ENCODE results near the gene TNKS1BP1. TPM values are rescaled to one million over a fixed set of nuclear protein-coding genes. Genes with fewer than 3 reads are reported as not detected.

Gene TNKS1BP1
- polyA plus RNA-seq, 1 of the 3 experiments (the other 2 are of a cell fraction): 43.3 TPM

DNA sequence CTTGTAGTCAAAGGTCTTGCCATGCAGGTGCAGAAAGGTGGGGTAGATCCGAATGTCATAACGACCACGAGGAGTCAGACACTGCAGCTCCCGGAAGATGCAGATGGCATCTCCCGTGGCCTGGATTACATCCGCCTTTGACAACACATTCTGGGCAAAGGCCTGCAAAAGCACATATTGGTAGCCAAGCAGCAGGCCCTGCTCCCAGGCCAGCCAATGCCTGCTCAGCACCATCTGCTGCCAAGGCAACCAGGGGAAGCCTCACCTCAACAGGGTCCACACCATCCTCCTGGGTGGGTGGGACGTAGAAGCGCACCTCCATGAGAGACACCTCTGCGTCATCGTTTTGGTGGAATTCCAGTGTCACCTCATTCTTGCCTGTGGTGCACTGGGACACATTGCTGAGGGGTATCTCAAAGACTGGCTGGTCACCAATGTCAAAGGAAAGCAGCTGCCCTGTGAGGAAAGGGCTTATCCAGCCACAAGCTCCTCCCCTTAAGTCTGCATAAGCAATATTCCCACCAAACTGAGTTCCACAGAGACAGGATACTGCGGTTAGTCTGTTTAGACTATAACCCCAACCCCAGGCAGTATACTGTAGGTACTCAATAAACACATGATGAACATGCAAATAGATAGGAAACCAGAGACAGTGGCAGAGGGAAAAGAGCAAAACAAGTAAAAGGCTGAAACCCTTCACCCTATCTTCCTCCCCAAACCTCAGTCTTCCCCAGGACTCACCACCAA is 8.1 kb upstream of the TNKS1BP1 start:
- peaks cover 7 to 15% of the 10 kb centered on the region in 2 experiments; a peak in 3 of 4 replicates for H3K4me1 ChIP-seq (ENCODE audit: control insufficient read depth in 1 of 2, insufficient read depth in 2 of 2, low read depth in 1 of 2, low read length in 1 of 2)
- H3K36me3 ChIP-seq (replicated peaks in 1 of 2; ENCODE audit: control insufficient read depth in 1 of 2, insufficient read depth in 2 of 2, low read length in 1 of 2): peaks cover 38 to 56% of the 10 kb centered on the region in 2 experiments
- WGBS (ENCODE audit: low lambda C conversion rate): 90% methylated on average over 8 of the region's 11 CpGs
- no peaks in the 10 kb centered on the region for H3K9me3 ChIP-seq
- TF ChIP-seq FOSL2 (IDR thresholded peaks at IDR 0.05; ENCODE audit: borderline replicate concordance, low read depth): no peak
- no peak for TF ChIP-seq RFX5 (IDR thresholded peaks at IDR 0.05; ENCODE audit: low read length)
- no peak for TF ChIP-seq RXRA (IDR thresholded peaks at IDR 0.05; ENCODE audit: borderline replicate concordance, low read depth)
- TF ChIP-seq GABPA (IDR thresholded peaks at IDR 0.05; ENCODE audit: low read depth): no peak
- TF ChIP-seq, protein P1, sequence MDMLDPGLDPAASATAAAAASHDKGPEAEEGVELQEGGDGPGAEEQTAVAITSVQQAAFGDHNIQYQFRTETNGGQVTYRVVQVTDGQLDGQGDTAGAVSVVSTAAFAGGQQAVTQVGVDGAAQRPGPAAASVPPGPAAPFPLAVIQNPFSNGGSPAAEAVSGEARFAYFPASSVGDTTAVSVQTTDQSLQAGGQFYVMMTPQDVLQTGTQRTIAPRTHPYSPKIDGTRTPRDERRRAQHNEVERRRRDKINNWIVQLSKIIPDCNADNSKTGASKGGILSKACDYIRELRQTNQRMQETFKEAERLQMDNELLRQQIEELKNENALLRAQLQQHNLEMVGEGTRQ (IDR thresholded peaks at IDR 0.05; ENCODE audit: borderline replicate concordance, low read depth, low read length): no peak
- TF ChIP-seq SIN3A (IDR thresholded peaks at IDR 0.05; ENCODE audit: borderline replicate concordance, low read depth, low read length): no peak
- TF ChIP-seq EP300 (IDR thresholded peaks at IDR 0.05; ENCODE audit: borderline replicate concordance in 1 of 2, low read depth in 1 of 2, low read length in 1 of 2): no peak
- TF ChIP-seq, protein P2, sequence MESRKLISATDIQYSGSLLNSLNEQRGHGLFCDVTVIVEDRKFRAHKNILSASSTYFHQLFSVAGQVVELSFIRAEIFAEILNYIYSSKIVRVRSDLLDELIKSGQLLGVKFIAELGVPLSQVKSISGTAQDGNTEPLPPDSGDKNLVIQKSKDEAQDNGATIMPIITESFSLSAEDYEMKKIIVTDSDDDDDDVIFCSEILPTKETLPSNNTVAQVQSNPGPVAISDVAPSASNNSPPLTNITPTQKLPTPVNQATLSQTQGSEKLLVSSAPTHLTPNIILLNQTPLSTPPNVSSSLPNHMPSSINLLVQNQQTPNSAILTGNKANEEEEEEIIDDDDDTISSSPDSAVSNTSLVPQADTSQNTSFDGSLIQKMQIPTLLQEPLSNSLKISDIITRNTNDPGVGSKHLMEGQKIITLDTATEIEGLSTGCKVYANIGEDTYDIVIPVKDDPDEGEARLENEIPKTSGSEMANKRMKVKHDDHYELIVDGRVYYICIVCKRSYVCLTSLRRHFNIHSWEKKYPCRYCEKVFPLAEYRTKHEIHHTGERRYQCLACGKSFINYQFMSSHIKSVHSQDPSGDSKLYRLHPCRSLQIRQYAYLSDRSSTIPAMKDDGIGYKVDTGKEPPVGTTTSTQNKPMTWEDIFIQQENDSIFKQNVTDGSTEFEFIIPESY (IDR thresholded peaks at IDR 0.05; ENCODE audit: borderline replicate concordance, low read depth): no peak
- peaks cover 45% of the 10 kb centered on the region for H3K79me2 ChIP-seq (ENCODE audit: insufficient read depth)
- no peaks in the 10 kb centered on the region for H3K27me3 ChIP-seq (ENCODE audit: insufficient read depth)
- H3K9ac ChIP-seq: no peak overlapping the region
- POLR2A ChIA-PET: interaction anchor here (3.2 kb wide), 1 partner anchor 8 kb away, joined by 29 read pairs; the partner anchor contains the start of gene TNKS1BP1
- no peak overlapping the region for H3K27ac ChIP-seq (ENCODE audit: low read depth in 2 of 2, low read length in 1 of 2)
- no peaks in the 10 kb centered on the region for H3F3A ChIP-seq (replicated peaks; ENCODE audit: insufficient read depth)
- no peak for DNase-seq
- H2AFZ ChIP-seq (ENCODE audit: low read depth): no peak overlapping the region
- CTCF ChIA-PET: interaction anchor here (1.3 to 1.7 kb wide), 2 partner anchors 125 to 308 kb away, joined by 3 to 6 read pairs; no protein-coding TSS in a partner anchor
- no peak overlapping the region for H3K4me3 ChIP-seq (ENCODE audit: low read depth in 2 of 2, low read length in 1 of 2)
- no peaks in the 10 kb centered on the region for H3K9me2 ChIP-seq
- H4K20me1 ChIP-seq (ENCODE audit: insufficient read depth): no peaks in the 10 kb centered on the region
- no peak overlapping the region for H3K4me2 ChIP-seq

DNA sequence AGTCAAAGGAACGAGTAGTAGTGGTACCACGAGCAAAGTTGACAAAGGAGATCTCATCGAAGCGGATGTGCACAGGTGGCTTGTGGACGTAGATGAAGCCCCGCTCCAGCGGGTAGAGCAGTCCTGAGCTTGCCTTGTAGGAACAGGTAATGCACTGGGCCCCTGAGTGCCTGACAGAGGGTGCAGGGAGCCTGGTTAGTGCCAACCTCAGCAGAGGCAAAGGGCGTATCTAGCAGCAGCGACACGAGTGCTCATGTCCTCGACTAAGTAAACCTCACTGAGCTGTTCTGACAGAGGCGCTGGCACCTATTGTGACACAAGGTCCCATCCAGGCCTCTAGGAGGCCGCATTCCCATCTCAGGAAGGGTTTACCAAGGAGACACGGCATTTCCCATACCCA is 7.0 kb upstream of the TNKS1BP1 start:
- H3K27me3 ChIP-seq (ENCODE audit: insufficient read depth): no peaks in the 10 kb centered on the region
- ChIA-PET POLR2A (no interaction called here), CTCF (interaction anchor here (1.9 kb wide), 1 partner anchor 14 kb away, joined by 6 read pairs; no protein-coding TSS in a partner anchor)
- H3K27ac ChIP-seq (ENCODE audit: low read depth in 2 of 2, low read length in 1 of 2): no peak overlapping the region; a peak in 1 of 4 replicates
- no peak overlapping the region for H3K4me2 ChIP-seq
- peaks cover 45% of the 10 kb centered on the region for H3K79me2 ChIP-seq (ENCODE audit: insufficient read depth)
- peaks cover 2% of the 10 kb centered on the region for H3F3A ChIP-seq (replicated peaks; ENCODE audit: insufficient read depth)
- no peak for DNase-seq
- H3K4me1 ChIP-seq (ENCODE audit: control insufficient read depth in 1 of 2, insufficient read depth in 2 of 2, low read depth in 1 of 2, low read length in 1 of 2): peaks cover 9 to 17% of the 10 kb centered on the region in 2 experiments; a peak in 3 of 4 replicates
- peaks cover 47 to 67% of the 10 kb centered on the region in 2 experiments for H3K36me3 ChIP-seq (replicated peaks in 1 of 2; ENCODE audit: control insufficient read depth in 1 of 2, insufficient read depth in 2 of 2, low read length in 1 of 2)
- TF ChIP-seq FOXM1 (IDR thresholded peaks at IDR 0.05; ENCODE audit: low read depth) (no peak), GATA2 (CRISPR knock-in tag; IDR thresholded peaks at IDR 0.05) (no peak), ELF1 (IDR thresholded peaks at IDR 0.05) (no peak), POLR2AphosphoS5 (IDR thresholded peaks at IDR 0.05; ENCODE audit: low read depth, low read length) (no peak), MEF2A (IDR thresholded peaks at IDR 0.05; ENCODE audit: borderline replicate concordance, low read depth) (no peak), RXRA (IDR thresholded peaks at IDR 0.05; ENCODE audit: borderline replicate concordance, low read depth) (no peak), EZH2phosphoT487 (IDR thresholded peaks at IDR 0.05; ENCODE audit: borderline replicate concordance, low read depth) (no peak), SIN3A (IDR thresholded peaks at IDR 0.05; ENCODE audit: borderline replicate concordance, low read depth, low read length) (no peak), JUND (IDR thresholded peaks at IDR 0.05) (no peak), NRF1 (IDR thresholded peaks at IDR 0.05; ENCODE audit: low read depth, low read length) (no peak), EP300 (IDR thresholded peaks at IDR 0.05; ENCODE audit: borderline replicate concordance in 1 of 2, low read depth in 1 of 2, low read length in 1 of 2) (no peak), CHD2 (IDR thresholded peaks at IDR 0.05; ENCODE audit: low read length, partially characterized antibody) (no peak)
- TF ChIP-seq, protein P3, sequence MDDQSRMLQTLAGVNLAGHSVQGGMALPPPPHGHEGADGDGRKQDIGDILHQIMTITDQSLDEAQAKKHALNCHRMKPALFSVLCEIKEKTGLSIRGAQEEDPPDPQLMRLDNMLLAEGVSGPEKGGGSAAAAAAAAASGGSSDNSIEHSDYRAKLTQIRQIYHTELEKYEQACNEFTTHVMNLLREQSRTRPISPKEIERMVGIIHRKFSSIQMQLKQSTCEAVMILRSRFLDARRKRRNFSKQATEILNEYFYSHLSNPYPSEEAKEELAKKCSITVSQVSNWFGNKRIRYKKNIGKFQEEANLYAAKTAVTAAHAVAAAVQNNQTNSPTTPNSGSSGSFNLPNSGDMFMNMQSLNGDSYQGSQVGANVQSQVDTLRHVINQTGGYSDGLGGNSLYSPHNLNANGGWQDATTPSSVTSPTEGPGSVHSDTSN (IDR thresholded peaks at IDR 0.05): no peak
- TF ChIP-seq, protein P1 (IDR thresholded peaks at IDR 0.05; ENCODE audit: borderline replicate concordance, low read depth, low read length): no peak
- TF ChIP-seq, protein P4, sequence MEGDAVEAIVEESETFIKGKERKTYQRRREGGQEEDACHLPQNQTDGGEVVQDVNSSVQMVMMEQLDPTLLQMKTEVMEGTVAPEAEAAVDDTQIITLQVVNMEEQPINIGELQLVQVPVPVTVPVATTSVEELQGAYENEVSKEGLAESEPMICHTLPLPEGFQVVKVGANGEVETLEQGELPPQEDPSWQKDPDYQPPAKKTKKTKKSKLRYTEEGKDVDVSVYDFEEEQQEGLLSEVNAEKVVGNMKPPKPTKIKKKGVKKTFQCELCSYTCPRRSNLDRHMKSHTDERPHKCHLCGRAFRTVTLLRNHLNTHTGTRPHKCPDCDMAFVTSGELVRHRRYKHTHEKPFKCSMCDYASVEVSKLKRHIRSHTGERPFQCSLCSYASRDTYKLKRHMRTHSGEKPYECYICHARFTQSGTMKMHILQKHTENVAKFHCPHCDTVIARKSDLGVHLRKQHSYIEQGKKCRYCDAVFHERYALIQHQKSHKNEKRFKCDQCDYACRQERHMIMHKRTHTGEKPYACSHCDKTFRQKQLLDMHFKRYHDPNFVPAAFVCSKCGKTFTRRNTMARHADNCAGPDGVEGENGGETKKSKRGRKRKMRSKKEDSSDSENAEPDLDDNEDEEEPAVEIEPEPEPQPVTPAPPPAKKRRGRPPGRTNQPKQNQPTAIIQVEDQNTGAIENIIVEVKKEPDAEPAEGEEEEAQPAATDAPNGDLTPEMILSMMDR (IDR thresholded peaks at IDR 0.05): no peak
- no peaks in the 10 kb centered on the region for H3K9me3 ChIP-seq
- H4K20me1 ChIP-seq (ENCODE audit: insufficient read depth): no peaks in the 10 kb centered on the region
- no peak overlapping the region for H3K4me3 ChIP-seq (ENCODE audit: low read depth in 2 of 2, low read length in 1 of 2)
- no peaks in the 10 kb centered on the region for H3K9me2 ChIP-seq
- WGBS (ENCODE audit: low lambda C conversion rate): 100% methylated on average over 4 of the region's 14 CpGs
- H3K9ac ChIP-seq: no peak overlapping the region
- no peak overlapping the region for H2AFZ ChIP-seq (ENCODE audit: low read depth)
